ENCODE data around the gene LRP1B.

LRP1B gene

DNA sequence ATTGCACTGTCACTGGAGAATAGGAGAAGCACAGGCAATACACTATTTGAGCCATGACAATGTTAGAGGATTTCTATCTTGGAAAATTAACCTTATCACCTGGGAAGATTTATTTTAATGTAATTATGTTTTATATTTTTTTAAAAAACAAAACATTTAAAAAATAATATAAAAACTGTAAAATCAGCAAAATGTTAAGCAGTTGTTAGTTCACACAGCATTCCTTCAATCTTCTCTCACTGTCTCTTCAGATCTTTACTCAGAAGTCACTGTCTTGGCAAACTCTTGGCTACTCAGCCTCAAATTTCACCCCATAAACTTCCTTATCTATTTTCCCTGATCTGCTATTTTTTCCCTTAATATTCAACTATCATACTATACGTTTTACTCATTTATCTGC is 1322.6 kb downstream of the LRP1B start:
- DNase-seq (ENCODE audit: low spot score), result no peak

DNA sequence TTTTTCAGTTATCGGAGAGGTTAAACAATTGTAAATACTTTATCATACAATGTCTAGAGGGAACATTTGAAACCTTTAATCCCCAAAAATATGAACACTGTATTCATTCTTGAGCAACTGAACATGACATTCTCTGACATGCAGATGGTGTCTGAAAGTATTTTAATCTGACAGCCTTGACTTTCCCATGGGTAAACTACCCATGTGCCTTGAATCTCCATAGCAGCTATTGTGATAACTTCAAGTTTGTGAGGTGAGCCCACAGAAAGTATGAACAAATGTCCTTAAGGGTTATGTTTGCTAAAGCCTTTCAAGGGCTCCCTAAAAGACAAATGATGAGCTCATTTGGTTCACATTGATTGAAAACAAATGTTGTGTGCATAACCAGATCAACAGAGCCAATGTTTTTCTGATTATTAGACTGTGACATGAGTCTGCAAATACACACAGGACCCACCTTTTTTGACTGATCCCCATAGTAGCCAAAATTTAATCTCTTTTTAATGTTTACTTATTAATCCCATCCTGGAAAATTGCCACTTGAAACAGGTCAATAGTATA is 1326.0 kb downstream of the LRP1B start:
- no peak for DNase-seq (ENCODE audit: low spot score)

DNA sequence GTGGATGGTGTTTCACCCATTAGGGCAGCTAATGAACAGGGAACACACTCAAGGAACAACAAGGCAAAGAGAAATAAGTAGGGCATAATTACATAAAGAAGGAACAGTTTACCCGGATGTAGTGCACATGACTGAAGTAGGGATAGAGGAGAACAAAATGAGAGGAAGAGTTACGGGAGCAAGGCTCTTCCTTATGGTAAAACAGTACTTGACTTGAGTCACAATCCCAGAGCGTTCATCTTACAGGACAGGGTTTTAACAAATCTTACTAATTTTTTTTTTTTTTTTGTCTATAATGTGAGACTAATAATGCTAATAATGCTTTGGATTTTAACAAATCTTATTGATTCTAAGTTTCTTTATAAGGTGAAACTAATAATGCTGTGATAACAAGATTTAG is 1329.5 kb downstream of the LRP1B start:
- no peak for DNase-seq (ENCODE audit: low spot score)

DNA sequence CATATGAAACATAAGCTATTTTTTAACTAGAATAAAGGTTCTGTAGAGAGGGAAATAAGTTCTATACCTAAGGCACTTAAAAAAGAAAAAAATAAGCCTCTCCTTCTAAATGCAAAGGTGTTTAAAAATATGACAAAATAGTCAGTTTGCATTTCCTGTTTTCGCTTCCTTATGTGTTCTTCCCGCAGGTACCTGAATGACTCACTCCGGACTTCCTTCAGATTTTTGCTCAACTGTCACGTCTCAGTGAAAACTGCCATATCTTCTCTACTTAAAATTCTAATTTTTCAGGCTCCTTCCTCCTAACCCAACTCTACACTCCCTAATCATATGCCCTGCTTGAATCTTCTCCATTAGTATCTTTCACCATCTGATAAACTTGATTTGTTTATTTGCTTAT is 1333.1 kb downstream of the LRP1B start:
- DNase-seq (ENCODE audit: low spot score), result peak; percentile 33

DNA sequence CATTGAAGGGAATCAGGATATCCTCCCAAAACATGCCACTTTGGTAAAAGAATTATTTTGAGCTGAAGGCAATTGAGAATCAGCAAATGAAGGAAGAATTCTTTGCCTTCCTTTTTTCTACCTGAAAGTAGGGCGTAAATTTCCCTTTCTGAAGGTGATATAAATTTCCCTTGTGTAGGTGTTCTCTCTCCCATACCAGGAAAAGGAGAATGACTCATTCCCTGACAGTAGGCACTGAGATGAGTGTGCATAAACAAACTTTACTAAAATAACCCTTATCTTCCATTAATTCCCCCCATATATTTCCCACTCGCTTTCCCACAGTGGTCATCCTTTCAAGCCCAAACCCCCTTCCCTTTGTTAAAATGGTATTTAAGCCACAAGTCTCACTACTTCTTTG is 1339.0 kb downstream of the LRP1B start:
- DNase-seq (ENCODE audit: low spot score), result peak; percentile 22

DNA sequence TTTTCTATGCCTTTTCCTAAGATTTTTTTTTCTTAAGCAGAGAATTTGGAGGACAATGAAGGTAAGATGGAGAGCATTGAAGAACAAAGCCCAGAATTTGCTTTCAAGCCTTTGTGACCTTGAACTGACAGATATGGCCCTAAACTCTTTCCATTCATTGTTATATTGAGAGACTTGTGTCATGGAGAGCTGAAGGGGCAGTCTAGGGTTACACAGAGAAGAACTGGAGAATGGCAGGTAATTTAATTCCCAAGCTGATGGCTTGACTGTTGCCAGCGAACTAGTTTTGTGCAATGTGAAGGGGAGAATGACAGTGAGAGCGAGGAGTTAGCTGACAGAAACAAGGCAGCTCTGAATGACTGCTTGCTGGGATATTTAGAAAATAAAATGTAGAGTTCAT is 1344.2 kb downstream of the LRP1B start:
- no peak for DNase-seq (ENCODE audit: low spot score)

DNA sequence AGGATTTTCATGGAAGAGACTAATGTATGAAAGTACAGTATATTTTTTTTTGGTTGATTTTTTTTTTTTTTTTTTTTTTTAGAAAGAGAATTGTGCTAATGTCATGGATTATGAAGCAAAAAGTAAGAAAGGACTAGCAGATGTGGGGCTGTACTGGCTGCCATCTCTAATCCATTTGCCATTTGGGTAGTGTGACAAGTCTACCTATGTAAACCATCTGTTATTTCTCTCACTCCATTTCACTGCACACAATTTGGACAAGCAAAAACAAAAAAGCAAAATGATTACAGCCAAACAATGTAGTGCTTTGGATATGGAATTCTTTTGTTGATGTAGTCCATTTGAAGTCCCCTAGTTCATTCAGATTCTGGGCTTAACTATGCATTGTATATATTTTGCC is 1355.4 kb downstream of the LRP1B start:
- DNase-seq (ENCODE audit: low spot score), result no peak

DNA sequence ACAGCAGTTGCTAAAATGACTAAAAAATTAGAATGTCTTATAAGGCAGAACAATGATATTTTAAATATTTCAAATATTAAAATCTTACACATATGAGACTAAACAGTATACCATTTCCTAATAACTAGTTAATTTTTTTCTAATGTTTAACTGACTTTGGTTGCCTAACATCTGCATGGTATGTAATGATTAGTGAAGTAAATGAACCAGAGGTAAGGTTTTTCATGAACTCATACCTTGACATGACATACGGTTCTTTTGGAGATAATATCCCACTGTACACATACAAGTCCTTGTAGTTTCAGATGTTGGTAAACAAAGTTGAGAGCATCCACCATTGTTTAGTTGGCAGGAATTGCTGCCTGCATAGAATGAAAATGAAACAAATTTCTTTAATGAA is 1360.2 kb downstream of the LRP1B start:
- DNase-seq (ENCODE audit: low spot score), result no peak

DNA sequence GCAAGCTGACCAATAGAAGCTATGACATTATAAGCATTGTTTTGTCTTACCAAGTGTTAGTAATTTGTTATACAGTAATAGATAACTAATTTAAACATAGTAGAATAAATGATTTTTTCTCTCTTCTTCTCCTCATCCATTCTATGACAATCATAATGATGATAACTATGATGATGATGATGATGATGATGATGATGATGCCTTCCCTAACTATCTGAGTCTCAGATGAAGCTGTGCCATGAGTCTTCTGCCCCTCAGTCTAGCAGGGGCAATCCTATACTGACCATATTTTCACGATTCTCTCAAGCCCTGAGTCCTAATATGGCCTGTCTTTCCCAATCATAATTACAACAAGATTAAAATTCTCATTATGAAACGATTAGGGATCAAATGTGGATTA is 1369.0 kb downstream of the LRP1B start:
- no peak for DNase-seq (ENCODE audit: low spot score)

DNA sequence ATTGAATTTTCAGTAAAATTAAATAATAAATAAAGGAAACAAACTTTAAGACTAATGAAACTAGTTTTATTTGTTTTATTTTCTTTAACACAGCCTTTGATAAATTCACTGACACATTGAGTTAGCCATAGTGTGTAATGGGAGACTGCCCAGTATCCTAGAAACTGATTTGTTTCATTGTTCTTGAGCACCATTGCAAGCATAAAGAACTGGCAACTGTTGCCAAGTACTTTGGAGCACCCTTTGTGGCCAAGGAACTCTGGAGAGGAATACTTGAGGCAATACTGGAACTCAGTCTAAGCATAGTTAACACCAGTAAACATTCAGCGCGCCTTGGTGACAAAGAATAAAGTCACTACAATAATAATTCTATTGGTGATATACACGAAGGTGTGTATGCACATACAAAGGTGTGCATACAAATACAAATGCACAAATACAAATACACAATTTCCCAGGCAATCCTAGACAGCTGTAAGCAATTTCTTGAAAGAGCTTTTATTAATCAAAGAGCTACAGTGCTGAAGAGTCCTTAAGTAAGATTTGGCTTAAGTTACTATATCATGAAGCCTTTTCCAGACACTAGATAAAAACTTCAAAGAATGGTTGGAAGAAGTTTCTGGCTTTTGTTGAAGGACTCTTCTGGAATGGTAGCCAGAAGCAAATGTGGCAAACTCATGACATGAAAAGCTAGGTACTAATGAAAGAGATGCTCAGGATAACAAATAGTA is 1371.2 kb downstream of the LRP1B start:
- DNase-seq (ENCODE audit: low spot score), result no peak

DNA sequence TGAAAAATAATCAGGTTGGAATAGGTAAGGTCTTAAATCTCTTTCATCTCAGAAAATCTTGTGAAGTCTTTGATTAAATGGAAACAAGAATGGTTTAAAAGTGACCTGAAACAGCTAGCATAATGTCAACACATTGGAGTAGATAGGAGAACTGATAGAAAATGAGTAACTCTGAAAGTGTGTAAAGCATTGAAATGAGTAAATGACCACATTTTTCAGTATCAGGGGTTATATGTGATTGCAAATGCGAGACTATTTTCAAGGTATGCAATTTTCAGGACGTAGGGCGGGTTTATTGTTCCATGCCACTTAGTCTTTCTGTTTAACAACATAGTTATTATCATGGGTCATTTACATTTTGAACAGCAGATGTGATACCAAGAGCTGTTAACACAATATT is 1383.2 kb downstream of the LRP1B start:
- DNase-seq (ENCODE audit: low spot score), result no peak

DNA sequence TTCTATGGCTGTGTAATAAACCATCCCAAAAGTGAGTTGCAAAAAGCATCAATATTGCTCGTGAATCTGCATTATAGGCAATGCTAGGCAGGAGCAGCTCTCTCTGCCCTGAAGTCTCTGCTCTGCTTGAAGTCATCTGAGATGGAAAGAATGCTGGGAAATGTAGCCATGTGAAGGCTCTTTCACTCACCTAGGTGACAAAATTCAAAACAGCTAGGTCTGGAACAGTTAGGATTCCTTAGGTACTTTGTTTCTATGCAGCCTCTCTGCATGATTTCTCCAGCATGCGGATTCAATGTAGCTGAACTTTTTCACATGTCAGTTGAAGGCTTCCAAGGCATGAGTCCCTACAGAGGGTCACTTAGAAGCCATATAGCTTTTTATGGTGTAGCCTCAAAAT is 1383.7 kb downstream of the LRP1B start:
- DNase-seq (ENCODE audit: low spot score), result no peak

DNA sequence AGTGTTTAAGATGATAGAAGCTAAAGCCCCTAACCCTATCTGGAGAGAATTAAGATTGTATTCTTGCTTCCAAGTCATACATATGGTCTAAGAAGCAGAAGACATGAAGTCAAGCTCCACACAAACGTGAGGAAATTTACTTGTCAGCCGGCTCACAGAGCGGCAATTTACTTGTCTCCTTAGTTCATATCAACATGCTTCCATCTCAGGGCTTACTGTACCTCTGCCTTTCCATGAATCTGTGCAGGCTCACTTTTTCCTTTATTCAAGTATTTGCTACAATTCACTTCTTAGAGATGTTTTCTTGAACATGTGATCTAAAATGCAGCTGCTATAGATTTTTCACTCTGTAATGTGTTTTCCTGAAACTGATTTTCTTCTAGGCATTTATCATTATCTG is 1386.4 kb downstream of the LRP1B start:
- DNase-seq (ENCODE audit: low spot score), result no peak

DNA sequence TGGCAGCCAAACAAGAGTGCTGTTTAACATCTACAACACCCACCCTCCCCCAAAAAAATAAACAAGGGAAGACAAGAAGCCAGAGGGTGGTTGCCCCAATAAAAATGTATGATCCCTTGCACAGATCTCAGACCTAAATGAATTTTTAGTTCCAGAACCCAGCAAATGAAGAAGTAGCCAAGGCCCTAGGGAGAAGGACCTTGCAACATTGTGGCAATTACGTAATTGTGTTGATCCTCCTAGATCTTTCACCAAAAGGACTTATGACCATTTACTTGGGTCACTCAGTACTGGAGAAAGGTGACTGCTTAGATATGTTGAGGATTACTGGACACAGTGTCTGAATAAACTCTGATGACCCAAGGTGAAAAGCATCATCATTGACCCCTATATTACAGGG is 1393.8 kb downstream of the LRP1B start:
- no peak for DNase-seq (ENCODE audit: low spot score)

DNA sequence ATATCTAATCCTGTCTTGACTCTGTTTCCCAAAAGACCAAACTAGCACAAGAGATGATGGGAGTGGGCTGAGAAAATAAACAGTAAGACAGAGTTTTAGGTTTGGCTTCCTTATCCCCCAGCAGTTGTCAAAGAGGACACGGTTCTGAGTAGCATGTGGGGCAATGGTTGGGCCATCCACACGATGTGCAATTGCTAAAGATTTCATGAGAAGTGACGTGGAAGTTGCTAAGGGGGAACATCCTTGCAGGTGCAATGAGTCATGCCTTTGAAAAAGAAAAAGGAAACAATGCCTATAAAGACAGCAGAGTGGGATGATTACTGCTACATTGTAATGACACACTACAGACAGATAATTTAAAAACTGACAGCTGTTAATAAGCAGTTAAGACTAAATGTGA is 1395.8 kb downstream of the LRP1B start:
- no peak for DNase-seq (ENCODE audit: low spot score)

DNA sequence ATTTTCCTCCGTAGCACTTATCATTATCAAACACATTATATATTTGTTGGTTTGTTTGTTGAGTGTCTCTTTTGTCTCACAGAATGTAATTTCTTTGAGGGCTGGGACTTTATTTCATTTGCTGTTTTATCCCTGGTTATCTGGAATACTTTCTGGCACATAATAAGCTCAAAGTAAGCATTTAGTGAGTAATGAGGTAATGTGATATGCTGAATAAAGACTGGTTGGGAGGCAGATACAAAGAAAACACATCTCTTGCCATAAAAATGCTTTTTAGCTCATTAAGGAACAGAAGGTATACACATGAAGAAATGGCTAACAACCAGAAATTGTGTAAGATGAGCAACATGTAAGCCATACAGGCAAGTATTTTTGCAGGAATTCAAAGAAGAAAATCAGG is 1411.8 kb downstream of the LRP1B start:
- DNase-seq (ENCODE audit: low spot score), result no peak

DNA sequence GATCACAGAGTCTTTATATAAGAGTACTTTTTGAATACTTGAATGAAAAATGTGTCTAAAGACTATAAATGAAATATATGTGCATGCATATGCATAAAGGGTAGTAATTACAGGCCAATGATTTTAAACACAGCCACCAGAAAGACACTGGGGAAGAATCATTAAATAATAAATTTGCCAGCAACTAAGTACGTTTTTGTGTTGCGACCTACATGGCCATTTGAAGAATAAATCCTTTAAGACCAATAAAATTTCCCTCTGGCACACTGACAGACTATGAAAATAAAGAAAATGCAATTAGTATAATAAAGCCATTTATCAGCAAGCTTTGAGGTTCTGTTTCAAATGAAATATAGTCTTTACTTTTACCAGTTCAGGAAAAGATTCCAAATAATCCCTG is 1413.3 kb downstream of the LRP1B start:
- no peak for DNase-seq (ENCODE audit: low spot score)

DNA sequence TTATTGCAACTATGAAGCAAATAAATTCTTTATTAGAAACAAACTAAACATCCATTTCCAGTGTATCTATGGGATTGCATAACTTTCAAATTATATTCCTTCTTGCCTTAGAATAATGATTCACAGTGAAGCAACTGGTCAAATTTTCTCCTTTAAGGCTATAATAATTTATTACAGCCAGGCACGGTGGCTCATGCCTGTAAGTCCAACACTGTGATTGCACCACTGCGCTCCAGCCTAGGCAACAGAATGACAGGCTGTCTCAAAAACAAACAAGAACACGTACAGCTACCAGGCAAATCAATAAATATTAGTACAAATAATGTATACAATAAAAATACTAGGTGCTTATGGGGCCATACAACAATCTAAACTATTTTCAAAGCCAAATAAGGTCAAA is 1416.2 kb downstream of the LRP1B start:
- DNase-seq (ENCODE audit: low spot score), result no peak

DNA sequence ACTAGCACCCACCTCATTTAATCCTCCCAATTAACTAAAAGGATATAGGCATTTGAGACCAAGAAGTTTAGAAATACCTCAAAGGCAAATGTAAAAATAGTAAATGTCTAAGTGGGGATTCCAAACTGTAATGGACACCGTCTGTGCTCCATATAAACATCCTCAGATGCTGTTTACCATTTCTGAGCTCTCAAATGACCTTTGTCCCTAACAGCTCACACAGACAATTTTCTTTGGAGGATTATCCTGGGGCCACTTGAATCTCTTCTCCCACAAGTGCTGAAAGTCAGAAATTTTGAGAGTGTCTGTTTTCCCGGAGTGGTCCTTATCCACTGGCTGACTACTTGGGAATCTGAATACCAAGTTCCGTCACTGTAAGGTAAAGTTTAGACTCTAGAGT is 1418.9 kb downstream of the LRP1B start:
- DNase-seq (ENCODE audit: low spot score), result no peak

DNA sequence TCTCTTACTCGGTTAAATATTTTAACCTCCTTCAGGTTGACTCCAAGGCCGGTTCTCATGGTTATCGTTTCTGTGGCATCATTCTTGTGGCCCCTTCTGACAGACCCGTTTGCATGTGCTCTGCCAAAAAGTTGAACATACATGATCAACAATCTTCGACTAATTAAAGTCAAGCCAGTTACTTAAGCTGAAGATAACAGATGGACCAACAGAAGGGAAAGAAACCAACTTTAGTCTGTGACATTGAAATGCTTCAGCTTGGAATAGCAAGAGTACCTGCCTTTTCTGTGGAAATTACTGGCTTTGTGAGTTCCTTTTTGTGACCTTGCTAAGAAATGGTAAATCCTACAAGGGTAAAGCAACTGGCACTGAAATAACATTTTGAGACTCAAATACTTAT is 1429.1 kb downstream of the LRP1B start:
- no peak for DNase-seq (ENCODE audit: low spot score)

DNA sequence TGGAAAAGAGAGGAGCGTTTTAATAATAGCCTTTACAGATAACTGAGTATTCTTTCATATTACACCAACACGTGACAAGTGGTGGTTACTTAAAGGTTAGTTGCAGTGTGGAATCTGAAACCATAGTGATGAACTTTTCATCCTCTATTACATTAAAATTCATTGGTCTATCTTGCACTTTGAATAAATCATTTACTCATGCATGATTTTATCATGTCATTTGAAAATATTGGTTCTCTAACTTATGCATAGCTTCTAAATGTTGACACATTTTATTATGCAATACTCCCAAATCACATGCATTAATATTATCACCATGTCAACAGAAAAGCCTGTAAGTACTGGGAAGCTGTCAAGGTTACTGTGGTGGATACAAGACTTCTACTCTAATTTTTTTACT is 1432.2 kb downstream of the LRP1B start:
- DNase-seq (ENCODE audit: low spot score), result no peak

DNA sequence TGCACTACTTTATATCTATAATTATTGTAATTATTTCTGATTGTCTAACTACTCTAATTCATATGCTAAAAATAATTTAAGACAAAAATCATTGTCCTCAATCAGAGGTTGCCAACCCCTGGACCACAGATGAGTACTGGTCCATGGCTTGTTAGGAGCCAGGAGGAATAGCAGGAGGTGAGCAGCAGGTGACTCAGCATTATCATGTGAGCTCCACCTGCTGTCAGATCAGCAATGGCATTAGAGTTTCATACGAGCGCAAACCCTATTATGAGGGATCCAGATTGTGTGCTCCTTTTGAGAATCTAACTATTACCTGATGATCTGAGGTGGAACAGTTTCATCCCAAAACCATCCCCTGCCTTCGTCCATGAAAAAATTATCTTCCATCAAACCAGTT is 1434.4 kb downstream of the LRP1B start:
- peak; percentile 40 for DNase-seq (ENCODE audit: low spot score)

DNA sequence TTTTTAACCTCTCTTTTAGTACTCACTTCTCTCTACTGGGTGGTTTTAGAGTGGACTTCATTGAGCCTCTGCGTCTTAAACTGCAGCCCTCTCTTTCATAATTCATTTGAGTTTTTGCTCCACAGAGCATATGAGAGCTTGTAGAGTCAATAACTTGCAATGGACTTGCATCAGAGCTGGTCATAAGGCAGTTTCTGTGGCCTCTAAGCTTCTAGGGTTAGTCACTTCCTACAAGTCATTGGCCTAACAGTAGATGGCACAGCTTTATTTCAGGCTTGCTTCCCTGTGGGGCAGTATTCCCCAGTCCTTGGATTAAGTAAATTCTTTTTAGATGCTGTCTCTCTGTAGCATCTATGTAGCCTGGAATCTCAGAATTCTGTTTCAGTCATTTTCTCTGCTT is 1435.7 kb downstream of the LRP1B start:
- peak; percentile 71 for DNase-seq (ENCODE audit: low spot score)

DNA sequence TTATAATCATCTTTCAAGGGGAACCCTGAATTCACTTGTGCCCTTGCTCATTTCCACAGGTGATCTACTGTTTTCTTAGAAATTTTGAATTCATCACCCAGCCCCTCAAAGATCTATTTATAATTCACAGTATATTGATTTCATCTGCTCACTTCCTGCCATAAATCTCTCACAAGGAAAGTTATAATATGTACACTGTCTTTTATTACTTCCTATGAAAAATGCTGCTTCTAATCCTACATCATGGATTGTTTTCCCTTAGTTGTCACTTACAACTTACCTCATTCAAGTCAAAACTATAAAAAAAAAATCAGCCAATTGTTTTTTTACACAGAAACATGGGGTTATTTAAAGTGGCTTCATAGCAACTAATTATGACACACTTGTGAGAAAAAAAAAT is 1443.0 kb downstream of the LRP1B start:
- DNase-seq (ENCODE audit: low spot score), result no peak
